K562 (cell line): ENCODE measurements around the gene MYO1E. TPM values are rescaled to one million over a fixed set of nuclear protein-coding genes. Genes with fewer than 3 reads are reported as not detected.

Source experiments
- ATAC-seq: fragments of 200-7000 bp; cut with Tn5 transposase; 3 replicates; pipeline ENCODE4 v1.9.1; 2020; ENCODE audit warnings: moderate library complexity
- BruUV-seq: library from RNA; stranded (reverse); fragments of 400-500 nt; replicated peaks from 2 replicates; lab custom pipeline; 2021; lab: Mats Ljungman, UMichigan
- CTCF ChIA-PET: fragments of 300-600 bp; formaldehyde crosslinking; extraction: SDS; loops from one replicate; lab custom pipeline; 2021; ENCODE audit warnings: low intra/inter-chr PET ratio; lab: Yijun Ruan, JAX
- POLR2A ChIA-PET: fragments of 300-600, 350-650 bp; sonication (Branson Sonifier 250); formaldehyde crosslinking; extraction: SDS; loops from one replicate; lab custom pipeline; 2021; ENCODE audit warnings: antibody characterized with exemption, inconsistent platforms; lab: Yijun Ruan, JAX
- DNase-seq, 4 experiments: peaks; one replicate each; pipeline versions ENCODE4 v3.0.0 to v3.0.0-alpha.2; 2011 to 2018; ENCODE audit warnings: low spot score in 3 of 4, mixed read lengths in 3 of 4; ENCODE audit errors: extremely low read depth in 1 of 4
- FAIRE-seq: peaks from 2 replicates; lab custom pipeline; 2011; peaks lifted over from hg19 to GRCh38; lab: Jason Lieb, UNC
- H2AFZ ChIP-seq: 2 replicates; pipeline ENCODE4 v1.6.0; 2011; ENCODE audit warnings: low read depth, low read length, control low read depth, inconsistent platforms
- H3K27ac ChIP-seq: fragments of 200-600 bp; 3 replicates; pipeline ENCODE4 v1.8.0; 2011; ENCODE audit warnings: low read depth, mild to moderate bottlenecking, control low read depth, inconsistent platforms, low read length, moderate library complexity, mixed read lengths; ENCODE audit errors: extremely low read depth
- H3K27me3 ChIP-seq, 2 experiments: fragments of 300-600 bp in 1 of 2; 2 replicates in 1 of 2; 3 replicates in 1 of 2; pipeline versions ENCODE4 v1.6.0 to v1.8.0; 2011; ENCODE audit warnings: inconsistent platforms in 2 of 2, low read length in 2 of 2, mild to moderate bottlenecking in 1 of 2, mixed read lengths in 1 of 2, moderate library complexity in 1 of 2; ENCODE audit not compliant: control insufficient read depth in 2 of 2, insufficient read depth in 2 of 2
- H3K36me3 ChIP-seq: fragments of 300-600 bp; 3 replicates; pipeline ENCODE4 v1.8.0; 2011; ENCODE audit warnings: mild to moderate bottlenecking, low read length, inconsistent platforms; ENCODE audit not compliant: control insufficient read depth, insufficient read depth
- H3K4me1 ChIP-seq, 2 experiments: fragments of 200-600 bp in 1 of 2; replicated peaks in 1 of 2; 2 replicates in 1 of 2; 3 replicates in 1 of 2; pipeline versions ENCODE4 v1.5.1 to v1.8.0; 2011; ENCODE audit warnings: inconsistent platforms in 2 of 2, low read length in 2 of 2, mild to moderate bottlenecking in 1 of 2, mixed read lengths in 1 of 2, moderate library complexity in 1 of 2; ENCODE audit not compliant: control insufficient read depth in 2 of 2, insufficient read depth in 2 of 2
- H3K4me2 ChIP-seq: 2 replicates; pipeline ENCODE4 v1.6.1; 2011; ENCODE audit warnings: low read length, control low read depth, inconsistent platforms, mixed read lengths; ENCODE audit not compliant: insufficient read depth
- H3K4me3 ChIP-seq: fragments of 200-600 bp; sonication (generic), shearing (Covaris generic); 2 replicates; pipeline ENCODE4 v1.5.1; 2016; ENCODE audit warnings: control low read depth, inconsistent platforms
- H3K79me2 ChIP-seq: fragments of 200-600 bp; 3 replicates; pipeline ENCODE4 v1.8.0; 2011; ENCODE audit warnings: low read length, inconsistent platforms; ENCODE audit not compliant: control insufficient read depth, insufficient read depth
- H3K9ac ChIP-seq, 2 experiments: 2 replicates each; pipeline versions ENCODE4 v1.6.0 to v1.6.1; 2011; ENCODE audit warnings: low read depth in 2 of 2, low read length in 2 of 2, control low read depth in 1 of 2, inconsistent platforms in 1 of 2, mild to moderate bottlenecking in 1 of 2, mixed read lengths in 1 of 2; ENCODE audit not compliant: insufficient read depth in 1 of 2
- H3K9me1 ChIP-seq: one replicate; pipeline ENCODE4 v1.6.0; 2011; ENCODE audit warnings: inconsistent platforms, mild to moderate bottlenecking, low read length, moderate library complexity; ENCODE audit not compliant: control insufficient read depth, insufficient read depth
- H3K9me3 ChIP-seq: replicated peaks from 2 replicates; pipeline ENCODE4 v1.5.1; 2011; ENCODE audit warnings: low read depth, low read length, inconsistent platforms; ENCODE audit not compliant: control insufficient read depth, insufficient read depth
- H4K20me1 ChIP-seq: replicated peaks from 2 replicates; pipeline ENCODE4 v1.6.1; 2011; ENCODE audit warnings: low read length, inconsistent platforms, mixed read lengths; ENCODE audit not compliant: control insufficient read depth, insufficient read depth
- BRD9 ChIP-seq: fragments of 450-650 bp; IDR thresholded peaks from 2 replicates; pipeline ENCODE4 v1.6.1; 2018; ENCODE audit warnings: low read depth; ENCODE audit not compliant: partially characterized antibody
- DACH1 ChIP-seq: fragments of 450-650 bp; IDR thresholded peaks from 2 replicates; pipeline ENCODE4 v1.6.1; 2018; ENCODE audit not compliant: partially characterized antibody
- DMBX1 ChIP-seq: fragments of 250-450 bp; sonication (Bioruptor Pico); IDR thresholded peaks from 2 replicates; pipeline ENCODE4 v1.8.0; 2022; ENCODE audit warnings: inconsistent platforms, mild to moderate bottlenecking, moderate library complexity, borderline replicate concordance
- MAFK ChIP-seq: IDR thresholded peaks from 2 replicates; pipeline ENCODE4 v1.6.1; 2011; ENCODE audit warnings: low read length, improper control_type of control experiment
- RBM15 ChIP-seq: fragments of 200-400 bp; formaldehyde crosslinking; IDR thresholded peaks from 2 replicates; pipeline ENCODE4 v1.6.1; 2018; ENCODE audit warnings: mild to moderate bottlenecking, low read length, moderate library complexity; ENCODE audit not compliant: insufficient read depth
- ZNF23 ChIP-seq: fragments of 250-450 bp; sonication (Bioruptor Pico); IDR thresholded peaks from 2 replicates; pipeline ENCODE4 v1.4.0; 2020; ENCODE audit warnings: mild to moderate bottlenecking
- WGBS: fragments of 100-300 bp; shearing (Covaris generic); methylation state at CpG from one replicate; pipeline ENCODE4 v1.1.6; 2016; ENCODE audit warnings: low coverage, mixed read lengths; ENCODE audit not compliant: insufficient coverage; ENCODE audit errors: missing lambda C conversion rate; 5-methylcytosine and 5-hydroxymethylcytosine counted together
- in situ Hi-C: fragments of 300-500 bp; cut with MboI; formaldehyde crosslinking; loops from 4 replicates; pipeline ENCODE4 v1.15.0; 2018; ENCODE audit warnings: inconsistent platforms, mixed read lengths
- intact Hi-C: fragments of 100-400 bp; cut with micrococcal nuclease; formaldehyde crosslinking; loops from 2 replicates; pipeline ENCODE4 v1.14.2; 2022
- polyA plus RNA-seq, 8 experiments: library from polyadenylated mRNA; depleted of rRNA in 4 of 8; stranded (reverse) in 5 of 8; unstranded in 3 of 8; fragments of >200 nt; fragmentation: Nextera tagmentation in 2 of 8; fragmentation: Illumina TruSeq in 1 of 8; extraction: Ambion mirVana in 2 of 8; extraction: Trizol in 1 of 8; gene quantifications; 2 replicates each; pipeline versions ENCODE4 v1.2.1 to v1.2.3, GENCODE V29; 2011 to 2014; ENCODE audit warnings: inconsistent platforms in 1 of 8, missing spikeins in 1 of 8
- total RNA-seq, 7 experiments: library from RNA; depleted of rRNA in 6 of 7; stranded (reverse); fragments of >200 nt in 6 of 7; fragmentation: Illumina TruSeq in 2 of 7; extraction: Trizol in 2 of 7; gene quantifications; 2 replicates each; pipeline versions ENCODE4 v1.2.1 to v1.2.3, GENCODE V29; 2011 to 2021; ENCODE audit warnings: low replicate concordance in 1 of 7

Gene MYO1E
- total and polyA plus RNA-seq, 9 of the 15 experiments (the other 6 are each of a cell fraction or from before 2014, with no cell fraction given): under 0.01 to 0.44 (median 0.01) TPM; not detected in 6

- TF ChIP-seq RBM15 (no peak), DMBX1 (CRISPR knock-in tag) (no peak)
These were observed 218.4 kb downstream of the MYO1E start (continued) for GRCh38 chr15:59154243-59154642.

- in situ Hi-C loops (loop anchor here (5.0 to 10.0 kb wide), 2 partner anchors 339 to 929 kb away; no protein-coding TSS in a partner anchor), intact Hi-C loops (no loop called here)
- H3K27ac ChIP-seq: no peak overlapping the region
- no peaks in the 10 kb centered on the region for H3K4me1 ChIP-seq
- H3K9me3 ChIP-seq: no peaks in the 10 kb centered on the region
- no peaks in the 10 kb centered on the region for H3K9me1 ChIP-seq
- FAIRE-seq (no peak), ATAC-seq (no peak), DNase-seq (no peak)
- TF ChIP-seq DACH1: no peak
- no peak for TF ChIP-seq MAFK
- no peak for TF ChIP-seq BRD9
- no peak for TF ChIP-seq ZNF23
- no peaks in the 10 kb centered on the region for H4K20me1 ChIP-seq
- BruUV-seq: no TSS peak
- no peak overlapping the region for H3K9ac ChIP-seq
- POLR2A ChIA-PET: interaction anchor here (0.8 kb wide), 1 partner anchor 98 kb away, joined by 4 read pairs; no protein-coding TSS in a partner anchor
- no peak overlapping the region for H2AFZ ChIP-seq
- no peak overlapping the region for H3K4me2 ChIP-seq
- peaks cover 35 to 42% of the 10 kb centered on the region in 2 experiments for H3K27me3 ChIP-seq
- H3K4me3 ChIP-seq: no peak overlapping the region
- 0% methylated on average over 6 of the region's 8 CpGs for WGBS
- no peaks in the 10 kb centered on the region for H3K36me3 ChIP-seq
- H3K79me2 ChIP-seq: no peaks in the 10 kb centered on the region
- CTCF ChIA-PET: no interaction called here
These were observed 219.2 kb downstream of the MYO1E start for GRCh38 chr15:59153466-59153865.
